Choroid plexus epithelial cell (primary cell): ENCODE data around the gene TCEAL9.

ENCODE experiments used
- DNase-seq: peaks from one replicate; pipeline ENCODE4 v3.0.0-alpha.2; 2010; ENCODE audit warnings: low read depth
- H3K4me3 ChIP-seq: 2 replicates; pipeline ENCODE4 v1.5.1; 2011; ENCODE audit warnings: low read depth, mild to moderate bottlenecking, control low read depth, low read length, moderate library complexity
- CTCF ChIP-seq: conservative IDR thresholded peaks from 2 replicates; pipeline ENCODE4 v1.5.1; 2011; ENCODE audit warnings: low read depth, mild to moderate bottlenecking, control low read depth, inconsistent platforms, low read length, moderate library complexity

The TCEAL9 gene

GRCh38 chrX:103386332-103386731 lies 30.0 kb downstream of the TCEAL9 start:
- no peak for DNase-seq
- H3K4me3 ChIP-seq = no peak overlapping the region
- TF ChIP-seq CTCF = no peak

GRCh38 chrX:103393487-103393886 lies 37.2 kb downstream of the TCEAL9 start:
- no peak for TF ChIP-seq CTCF
- no peak overlapping the region for H3K4me3 ChIP-seq
- peak; percentile 55 for DNase-seq

- DNase-seq = peak; percentile 52
- no peak overlapping the region for H3K4me3 ChIP-seq
- no peak for TF ChIP-seq CTCF
These were observed 39.9 kb downstream of the TCEAL9 start for GRCh38 chrX:103396186-103396585.

GRCh38 chrX:103396660-103397059 lies 40.4 kb downstream of the TCEAL9 start:
- DNase-seq = no peak
- H3K4me3 ChIP-seq = no peak overlapping the region
- TF ChIP-seq CTCF = no peak

GRCh38 chrX:103397707-103398106 lies 41.4 kb downstream of the TCEAL9 start:
- DNase-seq = no peak
- TF ChIP-seq CTCF = no peak
- no peak overlapping the region for H3K4me3 ChIP-seq

GRCh38 chrX:103398421-103398864 lies 42.1 kb downstream of the TCEAL9 start:
- DNase-seq = peak; percentile 93
- no peak for TF ChIP-seq CTCF
- H3K4me3 ChIP-seq = no peak overlapping the region

GRCh38 chrX:103399744-103400143 lies 43.4 kb downstream of the TCEAL9 start:
- no peak for DNase-seq
- no peak overlapping the region for H3K4me3 ChIP-seq
- no peak for TF ChIP-seq CTCF
